ENCODE data around the gene CES4A. TPM values are rescaled to one million over a fixed set of nuclear protein-coding genes. Genes with fewer than 3 reads are reported as not detected.

Gene CES4A
- total and polyA plus RNA-seq, 4 donors = 1.9 to 22.7 (median 9.9) TPM

DNA sequence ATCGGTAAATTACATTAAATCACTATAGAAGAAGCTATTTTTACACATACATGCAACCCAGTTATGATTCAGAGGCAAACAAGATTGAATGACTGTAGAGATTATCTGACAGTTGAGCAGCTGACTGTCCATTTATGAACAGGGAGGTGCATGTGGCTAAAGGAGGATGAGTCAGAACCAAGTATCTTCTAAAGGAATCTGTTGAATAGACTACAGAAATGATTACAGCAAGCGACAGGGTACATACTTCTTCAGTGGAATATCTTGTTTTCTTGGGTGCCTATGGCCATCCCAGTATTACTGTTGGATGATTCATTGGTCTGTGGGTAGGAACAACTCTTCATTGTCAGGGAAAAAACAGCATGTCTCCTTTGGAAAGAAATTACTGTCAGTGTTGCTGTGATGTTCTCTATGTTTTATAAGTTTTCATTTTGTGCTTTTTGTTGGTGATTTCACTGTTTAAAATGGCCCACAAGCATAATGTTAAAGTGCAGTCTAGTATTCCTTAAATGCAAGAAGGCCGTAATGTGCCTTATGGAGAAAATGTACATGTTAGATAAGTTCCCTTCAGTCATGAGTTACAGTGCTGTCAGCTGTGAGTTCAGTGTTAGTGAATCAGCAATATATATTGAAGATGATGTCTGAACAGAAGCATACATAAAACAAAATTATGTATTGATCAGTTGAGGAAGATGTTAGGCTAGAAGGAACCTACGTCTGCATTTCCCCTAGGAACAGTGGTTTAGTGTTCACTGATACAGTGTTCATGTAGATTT is 67.5 kb downstream of the CES4A start:
- intact Hi-C loops (cut with DNase I) = no loop called here
- WGBS, 2 donors = 87 to 90% methylated on average over 4 of the region's 4 CpGs
- Histone ChIP-seq H3K27ac (ENCODE audit: low read depth in 1 of 2, low read length in 2 of 2) (no peak overlapping the region), H3K9me3 (ENCODE audit: control insufficient read depth, low read length) (no peaks in the 10 kb centered on the region), H3K27me3 (ENCODE audit: control insufficient read depth in 1 of 2, insufficient read depth in 2 of 2, low read length in 1 of 2) (no peaks in the 10 kb centered on the region), H3K4me3 (ENCODE audit: low read length in 2 of 2) (no peak overlapping the region), H3K4me1 (ENCODE audit: control insufficient read depth in 1 of 2, insufficient read depth in 2 of 2, low read length in 2 of 2) (no peaks in the 10 kb centered on the region), H3K36me3 (ENCODE audit: control insufficient read depth in 1 of 2, insufficient read depth in 2 of 2, low read length in 1 of 2) (no peaks in the 10 kb centered on the region)
- DNase-seq (no peak), ATAC-seq (ENCODE audit: low FRiP score) (no peak)

Other genes starting within 250 kb of the CES4A start
- 100 to 1,000 TPM; 166 to 169 TPM for gene DYNC1LI2, start 237.0 kb upstream of the CES4A start, total RNA-seq
- gene DYNC1LI2, start 237.0 kb upstream of the CES4A start, polyA plus RNA-seq = 100 to 1,000 TPM in 1 of 2 donors, 10 to 100 TPM in 1; 78.3 to 121 TPM
- gene TERB1, start 187.0 kb upstream of the CES4A start, total RNA-seq = not detected
- not detected for gene TERB1, start 187.0 kb upstream of the CES4A start, polyA plus RNA-seq
- gene NAE1, start 157.6 kb upstream of the CES4A start, total RNA-seq = 10 to 100 TPM; 40.8 to 46.2 TPM
- 10 to 100 TPM; 41.7 to 42.9 TPM for gene NAE1, start 157.6 kb upstream of the CES4A start, polyA plus RNA-seq
- gene CA7, start 144.2 kb upstream of the CES4A start, total RNA-seq = not detected
- 10 to 100 TPM in 1 of 2 donors, not detected in 1; 12.8 TPM for gene CA7, start 144.2 kb upstream of the CES4A start, polyA plus RNA-seq
- gene PDP2, start 108.1 kb upstream of the CES4A start, total RNA-seq = 10 to 100 TPM in 1 of 2 donors, 1 to 10 TPM in 1; 8.9 to 10.9 TPM
- gene PDP2, start 108.1 kb upstream of the CES4A start, polyA plus RNA-seq = 1 to 10 TPM; 2.1 to 2.5 TPM
- not detected for gene CDH16, start 69.7 kb upstream of the CES4A start, total RNA-seq
- under 1 TPM in 1 of 2 donors, not detected in 1; 0.18 TPM for gene CDH16, start 69.7 kb upstream of the CES4A start, polyA plus RNA-seq
- gene RRAD, start 63.1 kb upstream of the CES4A start, total RNA-seq = 10 to 100 TPM; 23.6 to 30.1 TPM
- gene RRAD, start 63.1 kb upstream of the CES4A start, polyA plus RNA-seq = 10 to 100 TPM; 16.2 to 35.2 TPM
- gene CIAO2B, start 54.2 kb upstream of the CES4A start, total RNA-seq = 10 to 100 TPM; 51.9 to 62.4 TPM
- gene CIAO2B, start 54.2 kb upstream of the CES4A start, polyA plus RNA-seq = 100 to 1,000 TPM; 149 to 165 TPM
- 10 to 100 TPM; 32.7 to 42.1 TPM for gene CES2, start 53.1 kb upstream of the CES4A start, total RNA-seq
- gene CES2, start 53.1 kb upstream of the CES4A start, polyA plus RNA-seq = 10 to 100 TPM; 20.5 to 34.4 TPM
- 1 to 10 TPM; 1.0 to 2.4 TPM for gene CES3, start 27.3 kb upstream of the CES4A start, total RNA-seq
- 1 to 10 TPM in 1 of 2 donors, under 1 TPM in 1; 0.15 to 1.5 TPM for gene CES3, start 27.3 kb upstream of the CES4A start, polyA plus RNA-seq
- gene CBFB, start 40.6 kb downstream of the CES4A start, total RNA-seq = 10 to 100 TPM; 37.4 to 67.3 TPM
- 10 to 100 TPM; 12.0 to 19.9 TPM for gene CBFB, start 40.6 kb downstream of the CES4A start, polyA plus RNA-seq
- gene PHAF1, start 121.4 kb downstream of the CES4A start, total RNA-seq = 10 to 100 TPM; 13.7 to 20.7 TPM
- gene PHAF1, start 121.4 kb downstream of the CES4A start, polyA plus RNA-seq = 10 to 100 TPM; 12.6 to 13.4 TPM
- gene B3GNT9, start 162.4 kb downstream of the CES4A start, total RNA-seq = 10 to 100 TPM; 13.0 to 21.3 TPM
- 10 to 100 TPM in 1 of 2 donors, 1 to 10 TPM in 1; 3.9 to 22.4 TPM for gene B3GNT9, start 162.4 kb downstream of the CES4A start, polyA plus RNA-seq
- 10 to 100 TPM; 17.1 to 24.3 TPM for gene TRADD, start 171.3 kb downstream of the CES4A start, total RNA-seq
- gene TRADD, start 171.3 kb downstream of the CES4A start, polyA plus RNA-seq = 10 to 100 TPM; 15.7 to 45.2 TPM
- gene FBXL8, start 171.4 kb downstream of the CES4A start, total RNA-seq = 10 to 100 TPM in 1 of 2 donors, 1 to 10 TPM in 1; 7.3 to 20.8 TPM
- gene FBXL8, start 171.4 kb downstream of the CES4A start, polyA plus RNA-seq = 10 to 100 TPM in 1 of 2 donors, 1 to 10 TPM in 1; 1.1 to 32.1 TPM
- gene HSF4, start 176.2 kb downstream of the CES4A start, total RNA-seq = 100 to 1,000 TPM in 1 of 2 donors, 10 to 100 TPM in 1; 22.2 to 101 TPM
- gene HSF4, start 176.2 kb downstream of the CES4A start, polyA plus RNA-seq = 100 to 1,000 TPM in 1 of 2 donors, 10 to 100 TPM in 1; 25.0 to 133 TPM
- 10 to 100 TPM; 24.4 to 47.2 TPM for gene NOL3, start 181.9 kb downstream of the CES4A start, total RNA-seq
- gene NOL3, start 181.9 kb downstream of the CES4A start, polyA plus RNA-seq = 100 to 1,000 TPM in 1 of 2 donors, 10 to 100 TPM in 1; 67.5 to 122 TPM
- gene MATCAP1, start 195.4 kb downstream of the CES4A start, total RNA-seq = 10 to 100 TPM; 18.1 to 33.8 TPM
- 10 to 100 TPM in 1 of 2 donors, 1 to 10 TPM in 1; 3.0 to 45.7 TPM for gene MATCAP1, start 195.4 kb downstream of the CES4A start, polyA plus RNA-seq
- gene EXOC3L1, start 201.5 kb downstream of the CES4A start, total RNA-seq = 1 to 10 TPM; 1.3 to 4.4 TPM
- 1 to 10 TPM in 1 of 2 donors, under 1 TPM in 1; 0.51 to 1.8 TPM for gene EXOC3L1, start 201.5 kb downstream of the CES4A start, polyA plus RNA-seq
- 10 to 100 TPM; 54.2 to 58.1 TPM for gene E2F4, start 203.6 kb downstream of the CES4A start, total RNA-seq
- gene E2F4, start 203.6 kb downstream of the CES4A start, polyA plus RNA-seq = 10 to 100 TPM; 27.9 to 50.2 TPM
- gene ELMO3, start 210.5 kb downstream of the CES4A start, total RNA-seq = 1 to 10 TPM in 1 of 2 donors, under 1 TPM in 1; 0.97 to 3.4 TPM
- 1 to 10 TPM; 5.8 to 7.4 TPM for gene ELMO3, start 210.5 kb downstream of the CES4A start, polyA plus RNA-seq
- gene TMEM208, start 238.5 kb downstream of the CES4A start, total RNA-seq = 10 to 100 TPM; 24.7 to 33.1 TPM
- gene TMEM208, start 238.5 kb downstream of the CES4A start, polyA plus RNA-seq = 10 to 100 TPM; 60.6 to 64.6 TPM